ENCODE measurements around the gene BDH1.
A peak's percentile ranks its signal among the peaks of the same experiment; 100 is the strongest.

Gene BDH1

GRCh38 chr3:197552198-197552597 is 3.6 kb downstream of the BDH1 start:
- Histone ChIP-seq H3K79me1 (replicated peaks; ENCODE audit: low read length, poor library complexity, severe bottlenecking) (peaks cover 26% of the 10 kb centered on the region), H3K36me3 (ENCODE audit: control insufficient read depth in 1 of 2, insufficient read depth in 2 of 2, low read depth in 1 of 2, low read length in 2 of 2) (no peaks in the 10 kb centered on the region), H2AK5ac (ENCODE audit: low read length, severe bottlenecking) (no peak overlapping the region), H4K91ac (ENCODE audit: low read length) (no peak overlapping the region), H2BK120ac (ENCODE audit: low read depth, low read length) (no peak overlapping the region), H3K4ac (ENCODE audit: low read depth in 1 of 2, low read length in 2 of 2) (no peak overlapping the region), H3K4me3 (ENCODE audit: insufficient read depth in 1 of 2, low read depth in 1 of 2, low read length in 2 of 2) (no peak overlapping the region), H3K9ac (ENCODE audit: low read length) (no peak overlapping the region), H2BK5ac (ENCODE audit: low read depth, low read length, poor library complexity, severe bottlenecking) (no peak overlapping the region), H3K9me3 (ENCODE audit: control insufficient read depth, low read length) (no peaks in the 10 kb centered on the region), H3K14ac (ENCODE audit: low read length in 2 of 2) (no peak overlapping the region), H2BK15ac (ENCODE audit: low read depth, poor library complexity, severe bottlenecking) (no peak overlapping the region), H4K8ac (ENCODE audit: low read length) (no peak overlapping the region), H3K4me1 (ENCODE audit: control insufficient read depth, insufficient read depth, low read depth, low read length) (peaks cover 28% of the 10 kb centered on the region), H3K27ac (ENCODE audit: low read length, poor library complexity, severe bottlenecking) (no peak overlapping the region), H3K4me2 (ENCODE audit: low read length, poor library complexity, severe bottlenecking) (no peak overlapping the region), H2BK12ac (ENCODE audit: low read length in 2 of 2) (no peak overlapping the region), H3K23ac (ENCODE audit: low read length in 2 of 2) (no peak overlapping the region), H2AFZ (ENCODE audit: low read depth, low read length) (no peak overlapping the region), H3K27me3 (ENCODE audit: control insufficient read depth in 1 of 2, insufficient read depth in 1 of 2, low read length in 2 of 2) (peaks cover 5 to 17% of the 10 kb centered on the region in 2 experiments), H3K18ac (ENCODE audit: low read depth in 1 of 2, low read length in 2 of 2) (no peak overlapping the region)
- no peak for DNase-seq
- 98% methylated on average over 6 of the region's 6 CpGs for WGBS

- Histone ChIP-seq H3K9me3 (ENCODE audit: control insufficient read depth, low read length) (no peaks in the 10 kb centered on the region), H4K91ac (ENCODE audit: low read length) (peak overlapping the region; percentile 6), H3K4me3 (ENCODE audit: insufficient read depth in 1 of 2, low read depth in 1 of 2, low read length in 2 of 2) (no peak overlapping the region), H3K23ac (ENCODE audit: low read length in 2 of 2) (no peak overlapping the region), H3K4me2 (ENCODE audit: low read length, poor library complexity, severe bottlenecking) (no peak overlapping the region), H2AK5ac (ENCODE audit: low read length, severe bottlenecking) (peak overlapping the region; percentile 79), H3K4ac (ENCODE audit: low read depth in 1 of 2, low read length in 2 of 2) (no peak overlapping the region), H4K8ac (ENCODE audit: low read length) (no peak overlapping the region), H3K36me3 (ENCODE audit: control insufficient read depth in 1 of 2, insufficient read depth in 2 of 2, low read depth in 1 of 2, low read length in 2 of 2) (no peaks in the 10 kb centered on the region), H3K9ac (ENCODE audit: low read length) (no peak overlapping the region), H2BK12ac (ENCODE audit: low read length in 2 of 2) (no peak overlapping the region), H2BK120ac (ENCODE audit: low read depth, low read length) (no peak overlapping the region), H3K4me1 (ENCODE audit: control insufficient read depth, insufficient read depth, low read depth, low read length) (peaks cover 27% of the 10 kb centered on the region), H3K79me1 (replicated peaks; ENCODE audit: low read length, poor library complexity, severe bottlenecking) (peaks cover 28% of the 10 kb centered on the region), H3K27ac (ENCODE audit: low read length, poor library complexity, severe bottlenecking) (no peak overlapping the region), H3K18ac (ENCODE audit: low read depth in 1 of 2, low read length in 2 of 2) (no peak overlapping the region), H3K27me3 (ENCODE audit: control insufficient read depth in 1 of 2, insufficient read depth in 1 of 2, low read length in 2 of 2) (peaks cover 0 to under 1% of the 10 kb centered on the region in 2 experiments), H2AFZ (ENCODE audit: low read depth, low read length) (no peak overlapping the region), H3K14ac (ENCODE audit: low read length in 2 of 2) (no peak overlapping the region), H2BK5ac (ENCODE audit: low read depth, low read length, poor library complexity, severe bottlenecking) (no peak overlapping the region), H2BK15ac (ENCODE audit: low read depth, poor library complexity, severe bottlenecking) (no peak overlapping the region)
- no peak for DNase-seq
- WGBS = 72% methylated on average over 8 of the region's 9 CpGs
Observed at GRCh38 chr3:197550489-197550888, 5.3 kb downstream of the BDH1 start.

GRCh38 chr3:197549261-197549885 is 6.4 kb downstream of the BDH1 start:
- H2AK5ac ChIP-seq (ENCODE audit: low read length, severe bottlenecking) = no peak overlapping the region
- H3K9ac ChIP-seq (ENCODE audit: low read length) = no peak overlapping the region
- no peak overlapping the region for H2AFZ ChIP-seq (ENCODE audit: low read depth, low read length)
- H2BK5ac ChIP-seq (ENCODE audit: low read depth, low read length, poor library complexity, severe bottlenecking) = no peak overlapping the region
- H3K4me1 ChIP-seq (ENCODE audit: control insufficient read depth, insufficient read depth, low read depth, low read length) = peaks cover 22% of the 10 kb centered on the region
- WGBS = 83% methylated on average over 6 of the region's 6 CpGs
- H2BK120ac ChIP-seq (ENCODE audit: low read depth, low read length) = no peak overlapping the region
- H3K23ac ChIP-seq (ENCODE audit: low read length in 2 of 2) = no peak overlapping the region
- no peaks in the 10 kb centered on the region for H3K9me3 ChIP-seq (ENCODE audit: control insufficient read depth, low read length)
- H3K36me3 ChIP-seq (ENCODE audit: control insufficient read depth in 1 of 2, insufficient read depth in 2 of 2, low read depth in 1 of 2, low read length in 2 of 2) = no peaks in the 10 kb centered on the region
- no peak overlapping the region for H2BK15ac ChIP-seq (ENCODE audit: low read depth, poor library complexity, severe bottlenecking)
- no peak overlapping the region for H4K8ac ChIP-seq (ENCODE audit: low read length)
- H3K79me1 ChIP-seq (replicated peaks; ENCODE audit: low read length, poor library complexity, severe bottlenecking) = peaks cover 29% of the 10 kb centered on the region
- peak overlapping the region; percentile 0 for H3K4me2 ChIP-seq (ENCODE audit: low read length, poor library complexity, severe bottlenecking)
- no peak for DNase-seq
- no peak overlapping the region for H4K91ac ChIP-seq (ENCODE audit: low read length)
- no peak overlapping the region for H2BK12ac ChIP-seq (ENCODE audit: low read length in 2 of 2)
- no peak overlapping the region for H3K18ac ChIP-seq (ENCODE audit: low read depth in 1 of 2, low read length in 2 of 2)
- no peak overlapping the region for H3K4ac ChIP-seq (ENCODE audit: low read depth in 1 of 2, low read length in 2 of 2)
- H3K27me3 ChIP-seq (ENCODE audit: control insufficient read depth in 1 of 2, insufficient read depth in 1 of 2, low read length in 2 of 2) = no peaks in the 10 kb centered on the region
- no peak overlapping the region for H3K14ac ChIP-seq (ENCODE audit: low read length in 2 of 2)
- H3K27ac ChIP-seq (ENCODE audit: low read length, poor library complexity, severe bottlenecking) = no peak overlapping the region
- H3K4me3 ChIP-seq (ENCODE audit: insufficient read depth in 1 of 2, low read depth in 1 of 2, low read length in 2 of 2) = no peak overlapping the region

- peaks cover 22% of the 10 kb centered on the region for H3K4me1 ChIP-seq (ENCODE audit: control insufficient read depth, insufficient read depth, low read depth, low read length)
- no peaks in the 10 kb centered on the region for H3K27me3 ChIP-seq (ENCODE audit: control insufficient read depth in 1 of 2, insufficient read depth in 1 of 2, low read length in 2 of 2)
- no peak overlapping the region for H3K14ac ChIP-seq (ENCODE audit: low read length in 2 of 2)
- no peak overlapping the region for H2BK5ac ChIP-seq (ENCODE audit: low read depth, low read length, poor library complexity, severe bottlenecking)
- H3K9ac ChIP-seq (ENCODE audit: low read length) = no peak overlapping the region
- H3K23ac ChIP-seq (ENCODE audit: low read length in 2 of 2) = peak overlapping the region in 1 of 2 experiments; percentile 24
- H3K4me2 ChIP-seq (ENCODE audit: low read length, poor library complexity, severe bottlenecking) = no peak overlapping the region
- H3K36me3 ChIP-seq (ENCODE audit: control insufficient read depth in 1 of 2, insufficient read depth in 2 of 2, low read depth in 1 of 2, low read length in 2 of 2) = peaks cover 0 to 8% of the 10 kb centered on the region in 2 experiments
- peak overlapping the region; percentile 33 for H4K8ac ChIP-seq (ENCODE audit: low read length)
- H3K9me3 ChIP-seq (ENCODE audit: control insufficient read depth, low read length) = no peaks in the 10 kb centered on the region
- no peak overlapping the region for H2AK5ac ChIP-seq (ENCODE audit: low read length, severe bottlenecking)
- no peak overlapping the region for H3K27ac ChIP-seq (ENCODE audit: low read length, poor library complexity, severe bottlenecking)
- no peak overlapping the region for H2BK120ac ChIP-seq (ENCODE audit: low read depth, low read length)
- no peak overlapping the region for H2BK15ac ChIP-seq (ENCODE audit: low read depth, poor library complexity, severe bottlenecking)
- no peak overlapping the region for H2BK12ac ChIP-seq (ENCODE audit: low read length in 2 of 2)
- no peak overlapping the region for H4K91ac ChIP-seq (ENCODE audit: low read length)
- WGBS = 44% methylated on average over 11 of the region's 11 CpGs
- no peak overlapping the region for H3K4me3 ChIP-seq (ENCODE audit: insufficient read depth in 1 of 2, low read depth in 1 of 2, low read length in 2 of 2)
- H2AFZ ChIP-seq (ENCODE audit: low read depth, low read length) = no peak overlapping the region
- H3K79me1 ChIP-seq (replicated peaks; ENCODE audit: low read length, poor library complexity, severe bottlenecking) = peaks cover 34% of the 10 kb centered on the region
- no peak overlapping the region for H3K18ac ChIP-seq (ENCODE audit: low read depth in 1 of 2, low read length in 2 of 2)
- DNase-seq = no peak
- H3K4ac ChIP-seq (ENCODE audit: low read depth in 1 of 2, low read length in 2 of 2) = no peak overlapping the region
Observed at GRCh38 chr3:197547306-197548011, 8.3 kb downstream of the BDH1 start.
